ENCODE data around the gene SUMF1. TPM values are rescaled to one million over a fixed set of nuclear protein-coding genes. Genes with fewer than 3 reads are reported as not detected.
"Not testable (repeated sequence)": the region's sequence is repeated elsewhere in the genome, so short reads cannot be mapped to it uniquely, and the experiment has no call there.

SUMF1 gene
- polyA plus RNA-seq, 4 donors, result 46.8 to 55.1 (median 53.5) TPM

DNA sequence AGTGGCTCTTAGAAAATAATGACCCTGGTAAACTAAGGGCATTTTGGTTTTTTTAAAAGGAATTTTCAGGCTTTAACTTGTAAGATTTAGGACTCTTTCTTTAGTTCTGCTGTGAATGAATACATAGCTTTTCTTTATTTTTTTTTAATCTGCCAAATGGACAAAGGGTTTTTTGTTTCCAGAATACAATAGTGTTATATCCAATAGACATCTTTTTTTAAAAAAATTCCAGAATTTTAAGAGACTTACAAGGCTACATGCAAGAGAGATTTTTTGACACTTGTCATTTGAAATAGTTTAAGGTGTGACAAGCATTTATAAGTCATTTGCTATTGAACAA lies 125.8 kb downstream of the SUMF1 start:
- no peak for DNase-seq (ENCODE audit: low read depth in 4 of 4, low spot score in 3 of 4)

GRCh38 chr3:4340411-4341335 lies 126.4 kb downstream of the SUMF1 start:
- no peak for DNase-seq (ENCODE audit: low read depth in 4 of 4, low spot score in 3 of 4)

- DNase-seq (ENCODE audit: low read depth in 4 of 4, low spot score in 3 of 4), result no peak
These were observed 127.0 kb downstream of the SUMF1 start for GRCh38 chr3:4340077-4340410.

- DNase-seq (ENCODE audit: low read depth in 4 of 4, low spot score in 3 of 4), result no peak
These were observed 128.3 kb downstream of the SUMF1 start for GRCh38 chr3:4338751-4339150.

DNA sequence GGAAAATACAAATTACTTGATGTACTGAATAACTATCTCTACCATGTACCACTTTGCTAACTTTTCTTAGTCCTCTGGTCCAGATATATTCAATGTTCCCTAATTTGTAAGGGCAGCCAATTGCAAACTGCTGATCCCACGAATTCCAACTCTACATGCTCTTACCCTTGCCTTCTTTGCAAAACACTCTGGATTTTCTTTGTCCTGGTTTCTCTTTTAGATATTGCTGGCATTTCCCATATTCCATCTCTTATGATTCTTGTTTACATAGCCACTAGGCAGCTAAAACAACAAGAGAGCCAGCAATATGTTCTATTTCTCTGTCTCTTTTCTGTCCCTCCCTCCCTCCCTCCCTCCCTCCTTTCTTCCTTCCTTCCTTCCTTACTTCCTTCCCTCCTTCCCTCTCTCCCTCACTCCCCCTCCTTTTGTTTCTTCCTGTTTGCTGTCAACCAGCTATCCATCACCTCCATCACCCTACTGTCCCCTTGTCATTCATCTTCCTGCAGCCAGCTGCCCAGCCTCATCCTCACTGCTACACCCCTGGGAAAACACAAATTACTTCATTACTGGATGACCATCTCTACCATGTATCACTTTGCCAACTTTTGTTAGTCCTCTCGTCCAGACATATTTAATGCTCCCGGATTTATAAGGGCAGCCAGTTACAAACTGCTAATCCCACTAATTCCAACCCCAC lies 130.1 kb downstream of the SUMF1 start:
- no peak for DNase-seq (ENCODE audit: low read depth in 4 of 4, low spot score in 3 of 4)

DNA sequence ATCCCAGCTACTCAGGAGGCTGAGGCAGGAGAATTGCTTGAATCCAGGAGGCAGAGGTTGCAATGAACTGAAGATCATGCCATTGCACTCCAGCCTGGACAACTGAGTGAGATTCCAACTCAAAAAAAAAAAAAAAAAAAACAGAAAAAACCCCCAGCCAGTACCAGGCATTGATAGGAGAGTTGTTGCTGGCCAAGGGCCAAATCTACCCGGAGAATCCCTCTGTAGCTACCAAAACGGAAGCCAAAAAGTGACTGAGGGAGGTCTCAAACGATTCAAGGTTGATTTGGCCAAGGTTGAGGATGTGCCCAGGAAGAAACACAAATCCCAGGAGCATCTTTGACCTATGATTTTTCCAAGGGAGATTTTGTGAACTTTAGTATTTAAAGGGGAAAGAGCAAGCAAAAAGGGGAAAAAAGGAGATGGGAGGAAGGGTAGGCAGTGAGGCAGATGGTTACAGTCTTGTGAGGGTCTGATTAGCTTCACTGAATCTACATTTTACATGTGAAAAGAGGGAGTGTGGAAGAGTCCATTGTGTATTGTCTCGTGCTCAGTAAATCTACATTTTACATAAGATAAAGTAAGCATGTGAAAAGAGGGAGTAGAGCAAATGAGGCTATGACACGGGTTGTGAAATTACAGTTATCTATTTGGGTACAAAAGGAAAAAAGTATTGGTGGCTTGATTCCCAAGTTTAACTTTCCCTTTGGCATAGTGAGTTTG lies 131.1 kb downstream of the SUMF1 start:
- DNase-seq (ENCODE audit: low read depth in 4 of 4, low spot score in 3 of 4), result no peak

GRCh38 chr3:4334548-4334947 lies 132.5 kb downstream of the SUMF1 start:
- DNase-seq (ENCODE audit: low read depth in 4 of 4, low spot score in 3 of 4), result no peak

GRCh38 chr3:4332991-4333390 lies 134.1 kb downstream of the SUMF1 start:
- no peak for DNase-seq (ENCODE audit: low read depth in 4 of 4, low spot score in 3 of 4)

DNA sequence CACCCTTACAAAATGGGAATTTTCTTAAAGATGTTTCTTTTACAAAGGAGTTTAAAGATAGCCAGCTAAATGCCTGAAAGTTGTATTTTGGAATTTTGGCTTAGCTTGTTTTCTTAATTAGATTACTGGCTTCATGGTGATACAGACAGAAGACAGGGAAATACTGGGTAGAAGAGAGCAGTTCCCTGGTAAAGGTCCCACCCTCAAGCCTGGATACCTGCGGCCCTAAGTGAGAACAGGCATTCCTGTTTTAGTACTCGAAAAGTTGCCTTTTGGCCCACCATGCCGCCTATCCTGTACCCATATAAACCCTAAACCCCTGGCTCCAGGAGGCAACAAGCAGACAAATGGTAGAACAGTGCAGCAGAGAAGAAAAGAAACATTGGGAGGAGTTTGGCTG lies 134.5 kb downstream of the SUMF1 start:
- DNase-seq (ENCODE audit: low read depth in 4 of 4, low spot score in 3 of 4), result no peak

- DNase-seq (ENCODE audit: low read depth in 4 of 4, low spot score in 3 of 4), result no peak
These were observed 135.0 kb downstream of the SUMF1 start for GRCh38 chr3:4332111-4332510.

GRCh38 chr3:4329806-4330205 lies 137.3 kb downstream of the SUMF1 start:
- DNase-seq (ENCODE audit: low read depth in 4 of 4, low spot score in 3 of 4), result not testable (repeated sequence)

- no peak for DNase-seq (ENCODE audit: low read depth in 4 of 4, low spot score in 3 of 4)
These were observed 140.2 kb downstream of the SUMF1 start for GRCh38 chr3:4326868-4327267.

DNA sequence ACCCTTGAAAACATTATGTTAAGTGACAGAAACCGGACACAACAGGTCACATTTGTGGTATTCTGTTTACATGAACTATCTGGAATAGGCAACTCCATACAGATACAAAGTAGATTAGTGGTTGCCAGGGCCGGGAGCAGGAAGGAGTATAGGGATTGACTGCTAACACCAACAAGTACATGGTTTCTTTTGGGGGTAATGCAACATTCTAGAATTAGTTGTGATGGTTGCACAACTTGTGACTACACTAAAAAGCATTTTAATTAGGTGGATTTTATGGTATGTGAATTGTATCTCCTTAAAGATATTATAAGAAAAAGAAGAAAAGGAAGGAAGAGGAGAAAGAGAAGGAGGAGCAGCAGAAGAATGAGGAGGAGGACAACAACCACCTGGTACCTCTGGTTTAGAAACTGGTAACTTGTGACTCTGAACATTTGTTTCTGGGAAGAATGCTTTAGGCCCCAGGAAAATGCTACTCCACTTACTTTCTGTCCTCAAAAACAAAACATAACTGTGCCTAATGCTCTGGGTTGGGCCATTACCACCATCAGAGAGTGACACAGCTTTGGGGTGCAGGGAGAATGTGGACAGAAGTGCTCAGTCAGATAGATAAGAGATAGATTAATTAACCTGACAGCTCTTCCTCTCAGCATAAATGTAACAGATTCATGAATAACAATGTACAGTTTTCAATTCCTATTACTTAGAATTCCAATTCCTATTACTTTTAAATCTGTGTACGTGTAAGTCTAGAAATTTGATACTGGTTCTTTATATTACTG lies 143.6 kb downstream of the SUMF1 start:
- DNase-seq (ENCODE audit: low read depth in 4 of 4, low spot score in 3 of 4), result no peak

GRCh38 chr3:4322635-4323034 lies 144.4 kb downstream of the SUMF1 start:
- no peak for DNase-seq (ENCODE audit: low read depth in 4 of 4, low spot score in 3 of 4)

DNA sequence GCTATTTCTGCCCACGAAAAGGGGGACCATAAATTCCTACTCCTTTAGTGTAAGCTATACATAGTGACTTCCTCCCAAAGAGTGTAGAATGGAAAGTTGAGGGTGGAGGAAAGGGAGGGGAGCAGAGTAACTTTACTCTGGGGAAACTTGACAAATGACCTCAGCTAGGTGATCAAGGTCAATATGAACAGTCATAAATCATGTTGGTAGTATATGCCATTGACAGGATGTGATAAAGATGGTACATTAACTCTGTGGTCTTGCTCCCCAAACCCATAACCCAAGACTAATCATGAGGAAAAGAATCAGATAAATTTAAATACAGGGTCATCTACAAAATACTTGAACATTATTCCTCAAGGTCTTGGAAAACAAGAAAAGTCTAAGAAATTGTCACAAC lies 145.3 kb downstream of the SUMF1 start:
- no peak for DNase-seq (ENCODE audit: low read depth in 4 of 4, low spot score in 3 of 4)

GRCh38 chr3:4320096-4320911 lies 146.8 kb downstream of the SUMF1 start:
- no peak for DNase-seq (ENCODE audit: low read depth in 4 of 4, low spot score in 3 of 4)

DNA sequence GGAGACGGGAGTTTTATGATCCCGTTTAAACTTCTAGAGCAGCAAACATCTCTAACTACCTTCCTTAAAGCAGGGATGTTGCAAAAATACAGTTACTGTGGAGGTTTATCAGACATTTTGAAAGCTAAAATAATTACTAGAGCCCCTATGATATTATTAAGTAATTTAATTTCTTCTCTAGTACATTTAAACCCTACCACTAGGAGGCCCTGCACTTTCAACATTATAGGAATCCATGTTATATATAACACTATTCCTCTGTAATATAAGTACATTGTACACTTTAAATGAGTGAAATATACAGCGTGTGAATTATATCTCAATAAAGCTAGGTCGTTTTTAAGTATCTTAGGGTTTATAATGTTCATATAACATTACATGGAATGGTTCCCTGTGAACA lies 152.4 kb downstream of the SUMF1 start:
- no peak for DNase-seq (ENCODE audit: low read depth in 4 of 4, low spot score in 3 of 4)

DNA sequence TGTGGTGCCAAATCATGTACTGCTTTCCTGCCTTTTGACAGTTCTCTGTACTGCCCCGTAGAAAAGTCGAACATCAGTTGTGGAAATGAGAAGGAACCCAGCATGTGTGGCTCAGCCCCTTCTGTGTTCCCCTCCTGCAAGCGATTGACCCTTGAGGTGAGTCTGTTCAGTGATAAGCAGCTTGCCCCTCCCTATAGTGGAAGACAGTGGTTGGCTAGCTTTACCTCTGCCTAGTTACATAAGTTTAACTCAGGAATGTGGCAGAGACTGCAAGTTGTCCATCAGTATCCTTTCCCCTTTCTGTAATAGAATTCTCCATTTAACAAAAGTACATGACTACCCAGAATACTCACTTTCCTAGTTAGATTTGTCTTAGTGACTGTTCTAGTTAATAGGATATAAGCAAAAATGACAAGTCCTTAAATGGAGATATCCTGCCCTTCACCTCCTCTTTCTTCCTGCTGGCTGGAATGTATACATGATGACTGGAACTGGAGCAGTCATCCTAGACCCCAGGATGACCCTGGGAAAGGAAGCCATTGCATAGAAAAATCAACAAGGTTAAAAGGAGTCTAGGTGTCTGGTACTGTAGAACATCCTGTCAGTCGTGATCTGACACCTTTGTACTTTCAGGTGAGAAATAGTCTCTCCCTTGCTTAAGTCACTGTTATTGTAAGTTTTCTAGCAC lies 153.3 kb downstream of the SUMF1 start:
- no peak for DNase-seq (ENCODE audit: low read depth in 4 of 4, low spot score in 3 of 4)

GRCh38 chr3:4311496-4311895 lies 155.6 kb downstream of the SUMF1 start:
- no peak for DNase-seq (ENCODE audit: low read depth in 4 of 4, low spot score in 3 of 4)
